Measurements from ENCODE around the gene VSTM2L.

- TF ChIP-seq EZH2 (IDR thresholded peaks at IDR 0.05; ENCODE audit: insufficient read depth, poor library complexity, severe bottlenecking) (no peak), EZH2phosphoT487 (IDR thresholded peaks at IDR 0.05; ENCODE audit: insufficient read depth, low read depth) (no peak)
Observed at GRCh38 chr20:37921341-37921929, 18.5 kb downstream of the VSTM2L start.

All from GM23248 (cell line).